Measurements from ENCODE around the gene DUSP10. TPM values are rescaled to one million over a fixed set of nuclear protein-coding genes. Genes with fewer than 3 reads are reported as not detected.

Gene DUSP10
- polyA plus RNA-seq, 3 donors, result 10.4 to 41.1 (median 12.7) TPM

DNA sequence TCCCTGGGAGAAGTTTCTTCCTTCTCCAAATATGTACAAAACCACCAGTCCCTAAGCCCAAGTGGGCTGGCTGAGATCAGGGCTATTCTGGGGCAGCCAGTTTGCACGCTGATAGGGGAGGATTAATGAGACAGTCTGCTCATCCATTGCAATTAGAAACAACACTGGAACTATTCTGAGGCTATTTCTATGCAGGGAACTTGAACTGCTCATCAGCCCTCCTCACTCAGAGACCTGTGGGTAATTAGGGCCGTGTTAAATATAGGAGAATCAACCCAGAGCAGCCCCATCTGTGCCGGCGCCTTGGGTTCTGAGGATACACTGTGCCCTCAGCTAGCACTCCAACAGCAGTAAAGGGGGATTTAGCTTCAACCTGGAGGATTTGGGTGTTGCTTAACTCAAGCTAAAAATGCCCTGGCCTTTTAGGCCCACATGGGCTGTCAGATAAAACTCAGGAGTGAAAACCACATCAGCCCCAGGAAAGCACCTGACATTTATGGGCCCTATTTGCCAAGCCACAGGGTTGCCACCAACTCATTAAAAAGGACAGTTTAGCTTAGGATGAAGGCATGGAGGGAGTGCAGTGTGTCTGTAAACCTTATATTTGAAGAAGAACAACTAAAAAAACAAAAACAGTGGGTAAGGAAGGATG, 53.9 kb downstream of the DUSP10 start:
- Histone ChIP-seq H3K79me2 (ENCODE audit: insufficient read depth, low read length) (no peaks in the 10 kb centered on the region), H3K27ac (ENCODE audit: low read depth in 1 of 2, low read length in 2 of 2) (no peak overlapping the region), H4K20me1 (ENCODE audit: insufficient read depth, low read length) (no peaks in the 10 kb centered on the region), H3K4me3 (replicated peaks in 1 of 3; ENCODE audit: low read depth in 2 of 3, low read length in 3 of 3) (no peak overlapping the region), H3K9ac (ENCODE audit: insufficient read depth, low read length, poor library complexity, severe bottlenecking) (no peak overlapping the region), H2AFZ (ENCODE audit: insufficient read depth, low read depth, low read length, poor library complexity, severe bottlenecking) (peak overlapping the region; percentile 4), H3K27me3 (ENCODE audit: control insufficient read depth in 2 of 2, insufficient read depth in 2 of 2, low read length in 2 of 2) (no peaks in the 10 kb centered on the region), H3K36me3 (replicated peaks in 1 of 2; ENCODE audit: control insufficient read depth in 1 of 2, insufficient read depth in 2 of 2, low read length in 2 of 2) (no peaks in the 10 kb centered on the region), H3K9me3 (replicated peaks in 1 of 2; ENCODE audit: control insufficient read depth in 1 of 2, insufficient read depth in 1 of 2, low read length in 2 of 2) (no peaks in the 10 kb centered on the region), H3K4me2 (replicated peaks; ENCODE audit: extremely low read depth, low read length, poor library complexity, severe bottlenecking) (no peak overlapping the region), H3K4me1 (ENCODE audit: control insufficient read depth in 1 of 2, insufficient read depth in 2 of 2, low read length in 2 of 2) (no peaks in the 10 kb centered on the region)
- Mint-ChIP-seq H3K27ac (peak overlapping the region in 6 of 7 donors; percentile 7 to 76 (median 41)), H3K27me3 (ENCODE audit: low read depth in 3 of 3) (no peaks in the 10 kb centered on the region), H3K4me1 (peaks cover 18% of the 10 kb centered on the region), H3K9me3 (peaks cover 0 to 2% (median 0%) of the 10 kb centered on the region in 7 donors), H3K36me3 (peaks cover 0 to 2% of the 10 kb centered on the region in 2 donors), H3K4me3 (no peak overlapping the region)
- DNase-seq, result no peak
- intact Hi-C loops (cut with micrococcal nuclease), result no loop called here
- WGBS (ENCODE audit: insufficient coverage), result no CpG with 5 or more reads among the region's 4 CpGs
- TF ChIP-seq, protein P1, sequence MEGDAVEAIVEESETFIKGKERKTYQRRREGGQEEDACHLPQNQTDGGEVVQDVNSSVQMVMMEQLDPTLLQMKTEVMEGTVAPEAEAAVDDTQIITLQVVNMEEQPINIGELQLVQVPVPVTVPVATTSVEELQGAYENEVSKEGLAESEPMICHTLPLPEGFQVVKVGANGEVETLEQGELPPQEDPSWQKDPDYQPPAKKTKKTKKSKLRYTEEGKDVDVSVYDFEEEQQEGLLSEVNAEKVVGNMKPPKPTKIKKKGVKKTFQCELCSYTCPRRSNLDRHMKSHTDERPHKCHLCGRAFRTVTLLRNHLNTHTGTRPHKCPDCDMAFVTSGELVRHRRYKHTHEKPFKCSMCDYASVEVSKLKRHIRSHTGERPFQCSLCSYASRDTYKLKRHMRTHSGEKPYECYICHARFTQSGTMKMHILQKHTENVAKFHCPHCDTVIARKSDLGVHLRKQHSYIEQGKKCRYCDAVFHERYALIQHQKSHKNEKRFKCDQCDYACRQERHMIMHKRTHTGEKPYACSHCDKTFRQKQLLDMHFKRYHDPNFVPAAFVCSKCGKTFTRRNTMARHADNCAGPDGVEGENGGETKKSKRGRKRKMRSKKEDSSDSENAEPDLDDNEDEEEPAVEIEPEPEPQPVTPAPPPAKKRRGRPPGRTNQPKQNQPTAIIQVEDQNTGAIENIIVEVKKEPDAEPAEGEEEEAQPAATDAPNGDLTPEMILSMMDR (IDR thresholded peaks at IDR 0.05), result no peak

DNA sequence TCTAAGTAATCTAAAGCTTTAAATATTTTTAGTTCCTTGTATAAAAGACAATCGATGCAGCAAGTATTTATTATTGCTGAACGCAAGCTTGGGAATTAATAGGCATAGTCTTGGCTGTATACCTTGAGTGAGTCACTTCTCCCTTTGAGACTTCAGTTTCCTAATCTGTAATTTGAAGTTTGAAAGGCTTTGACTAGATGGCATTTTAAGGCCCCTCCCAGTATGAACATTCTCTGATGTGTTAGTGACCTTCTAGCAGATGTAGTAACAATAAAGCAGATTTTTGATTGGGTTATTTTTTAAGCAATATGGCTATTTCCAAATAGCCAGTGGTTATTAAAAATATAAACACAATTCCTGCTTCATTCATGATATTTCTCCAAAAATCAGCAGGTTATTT, 58.2 kb downstream of the DUSP10 start:
- Histone ChIP-seq H3K36me3 (replicated peaks in 1 of 2; ENCODE audit: control insufficient read depth in 1 of 2, insufficient read depth in 2 of 2, low read length in 2 of 2) (no peaks in the 10 kb centered on the region), H3K79me2 (ENCODE audit: insufficient read depth, low read length) (no peaks in the 10 kb centered on the region), H3K4me2 (replicated peaks; ENCODE audit: extremely low read depth, low read length, poor library complexity, severe bottlenecking) (no peak overlapping the region), H3K27me3 (ENCODE audit: control insufficient read depth in 2 of 2, insufficient read depth in 2 of 2, low read length in 2 of 2) (no peaks in the 10 kb centered on the region), H3K4me1 (ENCODE audit: control insufficient read depth in 1 of 2, insufficient read depth in 2 of 2, low read length in 2 of 2) (no peaks in the 10 kb centered on the region), H2AFZ (ENCODE audit: insufficient read depth, low read depth, low read length, poor library complexity, severe bottlenecking) (no peak overlapping the region), H3K4me3 (replicated peaks in 1 of 3; ENCODE audit: low read depth in 2 of 3, low read length in 3 of 3) (no peak overlapping the region), H4K20me1 (ENCODE audit: insufficient read depth, low read length) (no peaks in the 10 kb centered on the region), H3K9ac (ENCODE audit: insufficient read depth, low read length, poor library complexity, severe bottlenecking) (no peak overlapping the region), H3K27ac (ENCODE audit: low read depth in 1 of 2, low read length in 2 of 2) (no peak overlapping the region), H3K9me3 (replicated peaks in 1 of 2; ENCODE audit: control insufficient read depth in 1 of 2, insufficient read depth in 1 of 2, low read length in 2 of 2) (no peaks in the 10 kb centered on the region)
- peaks cover 0 to 2% of the 10 kb centered on the region in 2 donors for H3K36me3 Mint-ChIP-seq
- WGBS (ENCODE audit: insufficient coverage), result no CpG with 5 or more reads among the region's 2 CpGs
- H3K4me1 Mint-ChIP-seq, result peaks cover 9% of the 10 kb centered on the region
- no peak overlapping the region for H3K27ac Mint-ChIP-seq
- DNase-seq, result peak in 1 of 3 donors; percentile 20
- peaks cover 0 to 2% (median 2%) of the 10 kb centered on the region in 3 donors for H3K27me3 Mint-ChIP-seq (ENCODE audit: low read depth in 3 of 3)
- TF ChIP-seq, protein P1 (IDR thresholded peaks at IDR 0.05), result no peak
- intact Hi-C loops (cut with micrococcal nuclease), result no loop called here
- H3K4me3 Mint-ChIP-seq, result no peak overlapping the region
- H3K9me3 Mint-ChIP-seq, result peaks cover 0 to 9% (median 4%) of the 10 kb centered on the region in 7 donors
